Keratinocyte (primary cell): Measurements from ENCODE around the gene DNAJC18. TPM values are rescaled to one million over a fixed set of nuclear protein-coding genes. Genes with fewer than 3 reads are reported as not detected.

Experiments used
- DNase-seq: peaks from one replicate; pipeline ENCODE4 v3.0.0-alpha.2; 2011; ENCODE audit warnings: low read depth, missing footprints, low spot score
- FAIRE-seq: peaks from 2 replicates; lab custom pipeline; 2011; peaks lifted over from hg19 to GRCh38; lab: Jason Lieb, UNC
- H2AFZ ChIP-seq: 2 replicates; pipeline ENCODE4 v1.6.0; 2012; ENCODE audit warnings: low read length, control low read depth, inconsistent platforms; ENCODE audit not compliant: control insufficient read depth
- H3K27ac ChIP-seq: 2 replicates; pipeline ENCODE4 v1.5.1; 2011; ENCODE audit warnings: low read length; ENCODE audit not compliant: control insufficient read depth, insufficient read depth
- H3K27me3 ChIP-seq: 3 replicates; pipeline ENCODE4 v1.6.0; 2011; ENCODE audit warnings: low read length; ENCODE audit not compliant: control insufficient read depth, insufficient read depth; ENCODE audit errors: extremely low read depth
- H3K36me3 ChIP-seq, 2 experiments: 2 replicates in 1 of 2; 3 replicates in 1 of 2; pipeline ENCODE4 v1.5.1; 2011; ENCODE audit warnings: low read length in 2 of 2, mild to moderate bottlenecking in 1 of 2; ENCODE audit not compliant: control insufficient read depth in 2 of 2, insufficient read depth in 2 of 2; ENCODE audit errors: extremely low read depth in 1 of 2
- H3K4me1 ChIP-seq: 3 replicates; pipeline ENCODE4 v1.5.1; 2011; ENCODE audit warnings: low read length; ENCODE audit not compliant: control insufficient read depth, insufficient read depth; ENCODE audit errors: extremely low read depth
- H3K4me2 ChIP-seq: 3 replicates; pipeline ENCODE4 v1.6.0; 2011; ENCODE audit warnings: low read depth, low read length; ENCODE audit not compliant: control insufficient read depth, insufficient read depth; ENCODE audit errors: extremely low read depth
- H3K4me3 ChIP-seq, 3 experiments: fragments of 200-600 bp in 1 of 3; sonication (generic) in 1 of 3; 2 replicates in 2 of 3; 3 replicates in 1 of 3; pipeline ENCODE4 v1.5.1; 2011 to 2016; ENCODE audit warnings: low read length in 3 of 3, mild to moderate bottlenecking in 3 of 3, control low read depth in 2 of 3, inconsistent platforms in 1 of 3, low read depth in 1 of 3, mixed read lengths in 1 of 3, mixed run types in 1 of 3, moderate library complexity in 1 of 3; ENCODE audit not compliant: control insufficient read depth in 2 of 3, insufficient read depth in 2 of 3; ENCODE audit errors: extremely low read depth in 1 of 3
- H3K79me2 ChIP-seq: 2 replicates; pipeline ENCODE4 v1.6.0; 2012; ENCODE audit warnings: low read length; ENCODE audit not compliant: control insufficient read depth, insufficient read depth
- H3K9ac ChIP-seq: 3 replicates; pipeline ENCODE4 v1.6.0; 2011; ENCODE audit warnings: low read length; ENCODE audit not compliant: control insufficient read depth, insufficient read depth; ENCODE audit errors: extremely low read depth
- H3K9me1 ChIP-seq: 3 replicates; pipeline ENCODE4 v1.6.0; 2011; ENCODE audit warnings: low read length; ENCODE audit not compliant: control insufficient read depth, insufficient read depth; ENCODE audit errors: extremely low read depth
- H3K9me3 ChIP-seq: 2 replicates; pipeline ENCODE4 v1.5.1; 2012; ENCODE audit warnings: low read depth, low read length; ENCODE audit not compliant: control insufficient read depth
- H4K20me1 ChIP-seq: 3 replicates; pipeline ENCODE4 v1.6.0; 2011; ENCODE audit warnings: low read length; ENCODE audit not compliant: control insufficient read depth, insufficient read depth; ENCODE audit errors: extremely low read depth
- EZH2 ChIP-seq: IDR thresholded peaks from one replicate; pipeline ENCODE4 v1.6.1; 2012; ENCODE audit warnings: inconsistent platforms, mild to moderate bottlenecking, low read length, moderate library complexity
- dilution Hi-C: fragments of 300-500 bp; cut with MboI; formaldehyde crosslinking; loops from one replicate; pipeline ENCODE4 v1.7.0; 2020; ENCODE audit warnings: low sequenced_read_pairs; ENCODE audit not compliant: extremely low pct_ligation_motif_present
- polyA plus RNA-seq, 5 experiments: library from polyadenylated mRNA; depleted of rRNA in 3 of 5; stranded (reverse) in 3 of 5; stranded (forward) in 1 of 5; unstranded in 1 of 5; fragments of >200 nt; gene quantifications; 1 replicate in 1 of 5; 2 replicates in 3 of 5; 3 replicates in 1 of 5; pipeline versions ENCODE4 v1.2.1 to v1.2.3, GENCODE V29; 2011 to 2012; ENCODE audit warnings: missing spikeins in 2 of 5, low read depth in 1 of 5, low replicate concordance in 1 of 5
- TF ChIP-seq, protein P1 (sequence below), 3 experiments: IDR thresholded peaks in 1 of 3; conservative IDR thresholded peaks in 1 of 3; optimal IDR thresholded peaks in 1 of 3; 2 replicates in 2 of 3; 3 replicates in 1 of 3; pipeline versions ENCODE3 to v1.5.1; 2011; ENCODE audit warnings: low read length in 3 of 3, mild to moderate bottlenecking in 3 of 3, moderate library complexity in 2 of 3, control low read depth in 1 of 3, inconsistent platforms in 1 of 3; ENCODE audit not compliant: insufficient read depth in 2 of 3; ENCODE audit errors: extremely low read depth in 1 of 3

The DNAJC18 gene
- polyA plus RNA-seq, 1 donor (not counting 4 experiments of a cell fraction or from before 2014, with no cell fraction given): 6.6 TPM

DNA sequence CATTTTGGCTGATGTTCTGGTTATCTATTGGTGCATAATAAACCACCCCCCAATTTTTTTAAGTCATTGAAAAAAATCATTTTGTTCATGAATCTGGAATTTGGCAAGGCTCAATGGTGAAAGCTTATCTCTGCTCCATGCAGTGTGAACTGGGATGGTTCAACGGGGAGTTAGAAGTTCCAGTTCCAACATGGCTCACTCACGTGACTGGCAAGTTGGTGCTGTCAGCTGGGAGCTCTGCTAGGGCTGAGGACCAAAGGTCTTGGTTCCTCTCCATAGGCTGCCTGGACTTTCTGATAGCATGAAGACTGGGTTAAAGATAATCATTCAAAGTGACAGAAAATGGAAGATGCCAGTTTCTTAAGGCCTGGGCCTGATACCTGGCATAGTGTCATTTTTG is 32.4 kb downstream of the DNAJC18 start:
- dilution Hi-C loops: no loop called here
- Histone ChIP-seq H3K9ac (no peak overlapping the region), H3K9me3 (no peaks in the 10 kb centered on the region), H3K79me2 (no peaks in the 10 kb centered on the region), H3K4me2 (no peak overlapping the region), H3K4me1 (peaks cover 14% of the 10 kb centered on the region), H3K9me1 (no peaks in the 10 kb centered on the region), H2AFZ (no peak overlapping the region), H4K20me1 (no peaks in the 10 kb centered on the region), H3K36me3 (no peaks in the 10 kb centered on the region), H3K27ac (no peak overlapping the region), H3K4me3 (no peak overlapping the region), H3K27me3 (no peaks in the 10 kb centered on the region)
- TF ChIP-seq, protein P1, sequence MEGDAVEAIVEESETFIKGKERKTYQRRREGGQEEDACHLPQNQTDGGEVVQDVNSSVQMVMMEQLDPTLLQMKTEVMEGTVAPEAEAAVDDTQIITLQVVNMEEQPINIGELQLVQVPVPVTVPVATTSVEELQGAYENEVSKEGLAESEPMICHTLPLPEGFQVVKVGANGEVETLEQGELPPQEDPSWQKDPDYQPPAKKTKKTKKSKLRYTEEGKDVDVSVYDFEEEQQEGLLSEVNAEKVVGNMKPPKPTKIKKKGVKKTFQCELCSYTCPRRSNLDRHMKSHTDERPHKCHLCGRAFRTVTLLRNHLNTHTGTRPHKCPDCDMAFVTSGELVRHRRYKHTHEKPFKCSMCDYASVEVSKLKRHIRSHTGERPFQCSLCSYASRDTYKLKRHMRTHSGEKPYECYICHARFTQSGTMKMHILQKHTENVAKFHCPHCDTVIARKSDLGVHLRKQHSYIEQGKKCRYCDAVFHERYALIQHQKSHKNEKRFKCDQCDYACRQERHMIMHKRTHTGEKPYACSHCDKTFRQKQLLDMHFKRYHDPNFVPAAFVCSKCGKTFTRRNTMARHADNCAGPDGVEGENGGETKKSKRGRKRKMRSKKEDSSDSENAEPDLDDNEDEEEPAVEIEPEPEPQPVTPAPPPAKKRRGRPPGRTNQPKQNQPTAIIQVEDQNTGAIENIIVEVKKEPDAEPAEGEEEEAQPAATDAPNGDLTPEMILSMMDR (optimal IDR thresholded peaks at IDR 0.05 in 1 of 3, IDR thresholded peaks at IDR 0.05 in 1 of 3, conservative IDR thresholded peaks at IDR 0.05 in 1 of 3; ENCODE audit: extremely low read depth in 1 of 3, insufficient read depth in 2 of 3, low read length in 3 of 3): no peak
- TF ChIP-seq EZH2: no peak
- DNase-seq (no peak), FAIRE-seq (no peak)

DNA sequence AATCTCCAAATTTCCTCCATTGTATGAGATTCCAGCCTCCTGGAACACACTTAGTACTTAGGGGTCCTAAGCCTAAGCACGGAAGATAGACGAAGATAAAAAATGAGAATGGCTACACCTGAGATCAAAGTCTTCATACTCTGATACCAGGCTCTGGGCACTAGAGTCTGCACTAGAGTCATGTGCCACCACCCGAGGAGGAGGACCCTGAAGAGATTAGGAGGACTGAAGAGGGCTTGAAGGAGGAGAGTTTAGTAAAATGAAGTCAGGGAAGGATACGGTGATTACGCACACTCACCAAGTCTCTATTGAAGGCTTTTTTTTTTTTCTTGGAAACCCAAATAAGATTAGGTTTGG is 34.9 kb downstream of the DNAJC18 start:
- Histone ChIP-seq H3K79me2 (no peaks in the 10 kb centered on the region), H3K27me3 (no peaks in the 10 kb centered on the region), H3K4me1 (peaks cover 14% of the 10 kb centered on the region), H3K4me2 (peak overlapping the region; percentile 98), H3K36me3 (peaks cover 0 to 1% of the 10 kb centered on the region in 2 experiments), H4K20me1 (no peaks in the 10 kb centered on the region), H3K9ac (peak overlapping the region; percentile 91), H3K27ac (peak overlapping the region; percentile 92), H2AFZ (peak overlapping the region; percentile 76), H3K9me3 (no peaks in the 10 kb centered on the region), H3K9me1 (no peaks in the 10 kb centered on the region), H3K4me3 (peak overlapping the region in 2 of 3 experiments; percentile 81 to 86)
- FAIRE-seq (no peak), DNase-seq (no peak)
- TF ChIP-seq EZH2: no peak
- TF ChIP-seq, protein P1 (optimal IDR thresholded peaks at IDR 0.05 in 1 of 3, IDR thresholded peaks at IDR 0.05 in 1 of 3, conservative IDR thresholded peaks at IDR 0.05 in 1 of 3; ENCODE audit: extremely low read depth in 1 of 3, insufficient read depth in 2 of 3, low read length in 3 of 3): no peak
- dilution Hi-C loops: no loop called here
